Measurements from ENCODE around the gene ARPC5L.

The ARPC5L gene

GRCh38 chr9:124878021-124878420, 16.1 kb downstream of the ARPC5L start:
- Histone ChIP-seq H3K27ac (ENCODE audit: insufficient read depth, low read depth, low read length, poor library complexity, severe bottlenecking) (no peak overlapping the region), H3K36me3 (ENCODE audit: control insufficient read depth, insufficient read depth, low read length) (peaks cover 24% of the 10 kb centered on the region)
- 100% methylated on average over 1 of the region's 1 CpG; no CpG with 5 or more reads in 1 of the 2 experiments for WGBS, 2 experiments

DNA sequence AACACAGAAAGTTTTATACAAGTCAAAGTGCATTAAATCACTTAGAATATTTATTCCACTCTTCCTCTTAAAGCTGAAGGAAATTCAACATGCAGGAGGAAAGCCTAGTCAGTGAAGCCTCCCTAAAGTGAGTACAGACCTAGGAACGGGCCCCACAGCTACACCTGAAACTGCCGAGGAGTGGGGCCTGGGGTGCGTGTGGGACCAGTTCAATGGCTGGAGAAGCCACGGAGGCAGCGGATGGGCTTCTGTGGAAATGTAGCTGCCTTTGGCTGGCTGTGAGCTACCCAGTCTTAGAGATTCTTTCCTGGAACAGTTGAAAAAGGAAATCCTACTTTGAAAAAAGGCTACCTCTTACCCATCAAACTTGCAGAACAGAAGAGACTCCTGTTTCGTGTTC, 16.6 kb downstream of the ARPC5L start:
- peaks cover 23% of the 10 kb centered on the region for H3K36me3 ChIP-seq (ENCODE audit: control insufficient read depth, insufficient read depth, low read length)
- peaks cover 7% of the 10 kb centered on the region for H3K4me1 ChIP-seq (ENCODE audit: control insufficient read depth, insufficient read depth, low read length)
- no peak overlapping the region for H3K4me3 ChIP-seq (ENCODE audit: insufficient read depth, low read depth, low read length)
- H3K27ac ChIP-seq (ENCODE audit: insufficient read depth, low read depth, low read length, poor library complexity, severe bottlenecking) = peak overlapping the region; percentile 26
- no peaks in the 10 kb centered on the region for H3K9me3 ChIP-seq (ENCODE audit: control insufficient read depth, low read length)
- no peaks in the 10 kb centered on the region for H3K27me3 ChIP-seq (ENCODE audit: control insufficient read depth, insufficient read depth, low read length, poor library complexity, severe bottlenecking)
- 93 to 95% methylated on average over 6 of the region's 6 CpGs for WGBS, 2 experiments

More at GRCh38 chr9:124878021-124878420, 16.1 kb downstream of the ARPC5L start:
- no peaks in the 10 kb centered on the region for H3K27me3 ChIP-seq (ENCODE audit: control insufficient read depth, insufficient read depth, low read length, poor library complexity, severe bottlenecking)
- peaks cover 7% of the 10 kb centered on the region for H3K4me1 ChIP-seq (ENCODE audit: control insufficient read depth, insufficient read depth, low read length)
- H3K4me3 ChIP-seq (ENCODE audit: insufficient read depth, low read depth, low read length) = no peak overlapping the region
- H3K9me3 ChIP-seq (ENCODE audit: control insufficient read depth, low read length) = no peaks in the 10 kb centered on the region

GRCh38 chr9:124879226-124879625, 17.3 kb downstream of the ARPC5L start:
- H3K36me3 ChIP-seq (ENCODE audit: control insufficient read depth, insufficient read depth, low read length) = peaks cover 17% of the 10 kb centered on the region
- WGBS, 2 experiments = 88 to 92% methylated on average over 10 of the region's 10 CpGs

DNA sequence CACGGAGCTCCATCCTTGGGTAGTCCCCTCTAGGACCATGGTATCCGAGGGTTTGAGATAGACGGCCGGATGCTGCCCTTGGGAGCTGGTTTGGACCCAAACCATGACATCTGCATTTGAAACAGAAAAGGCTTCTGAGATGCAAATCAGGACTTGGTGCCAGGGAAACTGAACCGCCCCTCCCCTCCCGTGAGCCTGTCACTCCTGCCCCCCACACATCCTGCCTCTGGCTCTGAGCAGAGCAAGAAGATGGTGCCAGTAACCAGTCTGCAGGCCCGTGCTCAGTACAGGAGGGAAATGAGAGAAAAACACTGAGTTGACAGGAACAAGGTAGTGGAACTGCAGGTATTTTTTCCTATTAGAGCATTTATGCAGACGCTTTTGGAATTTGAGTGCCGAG, 18.6 kb downstream of the ARPC5L start:
- 31 to 35% methylated on average over 9 of the region's 9 CpGs for WGBS, 2 experiments
- Histone ChIP-seq H3K4me3 (ENCODE audit: insufficient read depth, low read depth, low read length) (no peak overlapping the region), H3K9me3 (ENCODE audit: control insufficient read depth, low read length) (no peaks in the 10 kb centered on the region), H3K36me3 (ENCODE audit: control insufficient read depth, insufficient read depth, low read length) (peaks cover 5% of the 10 kb centered on the region), H3K4me1 (ENCODE audit: control insufficient read depth, insufficient read depth, low read length) (peaks cover 13% of the 10 kb centered on the region), H3K27me3 (ENCODE audit: control insufficient read depth, insufficient read depth, low read length, poor library complexity, severe bottlenecking) (no peaks in the 10 kb centered on the region), H3K27ac (ENCODE audit: insufficient read depth, low read depth, low read length, poor library complexity, severe bottlenecking) (no peak overlapping the region)

More at GRCh38 chr9:124879226-124879625, 17.3 kb downstream of the ARPC5L start:
- Histone ChIP-seq H3K9me3 (ENCODE audit: control insufficient read depth, low read length) (no peaks in the 10 kb centered on the region), H3K27ac (ENCODE audit: insufficient read depth, low read depth, low read length, poor library complexity, severe bottlenecking) (no peak overlapping the region), H3K27me3 (ENCODE audit: control insufficient read depth, insufficient read depth, low read length, poor library complexity, severe bottlenecking) (no peaks in the 10 kb centered on the region), H3K4me3 (ENCODE audit: insufficient read depth, low read depth, low read length) (no peak overlapping the region), H3K4me1 (ENCODE audit: control insufficient read depth, insufficient read depth, low read length) (peaks cover 7% of the 10 kb centered on the region)

DNA sequence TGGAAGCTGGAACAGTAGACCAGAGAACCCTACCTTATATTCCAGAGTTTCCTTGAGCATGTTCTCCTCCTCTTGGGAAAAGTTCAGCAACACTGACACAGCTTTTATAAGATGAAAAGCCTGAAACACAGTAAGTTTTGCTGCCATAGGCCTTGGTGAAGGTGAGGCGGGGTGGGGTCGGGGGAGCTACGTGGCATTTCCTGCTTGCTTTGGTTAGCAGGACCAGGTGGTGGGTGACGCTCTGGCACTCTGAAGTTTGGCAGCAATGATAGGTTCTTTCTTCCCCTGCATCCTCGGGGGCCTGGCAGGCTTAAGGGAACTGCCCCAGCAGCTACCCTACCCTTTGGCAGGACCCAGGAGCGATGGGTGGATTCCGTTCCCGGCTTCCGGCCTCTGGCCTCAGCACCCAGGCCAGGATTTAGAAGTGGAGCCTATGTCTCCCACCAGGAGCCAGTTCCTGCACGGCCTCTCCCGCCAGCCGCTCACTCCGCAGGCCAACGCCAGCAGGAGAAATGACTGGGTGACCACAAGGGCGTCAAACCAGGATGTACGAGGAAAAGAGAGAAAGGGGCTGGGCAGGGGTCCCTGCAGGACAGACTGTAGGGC, 19.3 kb downstream of the ARPC5L start:
- WGBS, 2 experiments = 92% methylated on average over 16 of the region's 16 CpGs
- no peaks in the 10 kb centered on the region for H3K27me3 ChIP-seq (ENCODE audit: control insufficient read depth, insufficient read depth, low read length, poor library complexity, severe bottlenecking)
- H3K36me3 ChIP-seq (ENCODE audit: control insufficient read depth, insufficient read depth, low read length) = peaks cover 5% of the 10 kb centered on the region
- peaks cover 13% of the 10 kb centered on the region for H3K4me1 ChIP-seq (ENCODE audit: control insufficient read depth, insufficient read depth, low read length)
- H3K4me3 ChIP-seq (ENCODE audit: insufficient read depth, low read depth, low read length) = no peak overlapping the region
- H3K27ac ChIP-seq (ENCODE audit: insufficient read depth, low read depth, low read length, poor library complexity, severe bottlenecking) = no peak overlapping the region
- H3K9me3 ChIP-seq (ENCODE audit: control insufficient read depth, low read length) = no peaks in the 10 kb centered on the region

DNA sequence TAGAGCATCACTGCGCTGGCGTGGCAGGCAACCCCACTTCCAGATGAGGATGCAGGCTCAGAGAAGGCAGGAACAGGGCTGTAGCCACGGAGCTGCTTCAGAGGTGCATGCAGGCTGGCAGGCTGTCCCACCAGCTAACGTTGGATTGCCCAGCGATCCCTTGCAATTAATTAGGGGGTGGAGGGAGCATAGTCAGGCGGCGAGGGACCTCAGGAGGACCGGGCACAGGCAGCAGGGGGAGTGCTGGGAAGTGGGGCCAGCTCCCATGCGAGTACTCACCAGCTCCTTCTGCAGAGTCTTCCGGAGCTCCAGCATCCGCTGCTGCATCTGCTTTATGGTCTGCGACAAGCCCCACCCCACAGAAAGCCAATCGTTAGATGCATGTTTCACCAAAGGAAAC, 20.3 kb downstream of the ARPC5L start:
- H3K27ac ChIP-seq (ENCODE audit: insufficient read depth, low read depth, low read length, poor library complexity, severe bottlenecking) = no peak overlapping the region
- H3K4me3 ChIP-seq (ENCODE audit: insufficient read depth, low read depth, low read length) = no peak overlapping the region
- no peaks in the 10 kb centered on the region for H3K36me3 ChIP-seq (ENCODE audit: control insufficient read depth, insufficient read depth, low read length)
- no peaks in the 10 kb centered on the region for H3K9me3 ChIP-seq (ENCODE audit: control insufficient read depth, low read length)
- peaks cover 13% of the 10 kb centered on the region for H3K4me1 ChIP-seq (ENCODE audit: control insufficient read depth, insufficient read depth, low read length)
- 70 to 71% methylated on average over 13 of the region's 13 CpGs for WGBS, 2 experiments
- no peaks in the 10 kb centered on the region for H3K27me3 ChIP-seq (ENCODE audit: control insufficient read depth, insufficient read depth, low read length, poor library complexity, severe bottlenecking)

GRCh38 chr9:124884376-124884775, 22.4 kb downstream of the ARPC5L start:
- H3K4me1 ChIP-seq (ENCODE audit: control insufficient read depth, insufficient read depth, low read length) = peaks cover 13% of the 10 kb centered on the region
- H3K9me3 ChIP-seq (ENCODE audit: control insufficient read depth, low read length) = no peaks in the 10 kb centered on the region
- no peak overlapping the region for H3K4me3 ChIP-seq (ENCODE audit: insufficient read depth, low read depth, low read length)
- no peaks in the 10 kb centered on the region for H3K36me3 ChIP-seq (ENCODE audit: control insufficient read depth, insufficient read depth, low read length)
- no peaks in the 10 kb centered on the region for H3K27me3 ChIP-seq (ENCODE audit: control insufficient read depth, insufficient read depth, low read length, poor library complexity, severe bottlenecking)
- WGBS, 2 experiments = 34 to 35% methylated on average over 4 of the region's 4 CpGs
- peak overlapping the region; percentile 26 for H3K27ac ChIP-seq (ENCODE audit: insufficient read depth, low read depth, low read length, poor library complexity, severe bottlenecking)

GRCh38 chr9:124885551-124885950, 23.6 kb downstream of the ARPC5L start:
- Histone ChIP-seq H3K27me3 (ENCODE audit: control insufficient read depth, insufficient read depth, low read length, poor library complexity, severe bottlenecking) (no peaks in the 10 kb centered on the region), H3K27ac (ENCODE audit: insufficient read depth, low read depth, low read length, poor library complexity, severe bottlenecking) (no peak overlapping the region), H3K36me3 (ENCODE audit: control insufficient read depth, insufficient read depth, low read length) (no peaks in the 10 kb centered on the region), H3K4me3 (ENCODE audit: insufficient read depth, low read depth, low read length) (no peak overlapping the region), H3K4me1 (ENCODE audit: control insufficient read depth, insufficient read depth, low read length) (peaks cover 6% of the 10 kb centered on the region), H3K9me3 (ENCODE audit: control insufficient read depth, low read length) (no peaks in the 10 kb centered on the region)
- WGBS, 2 experiments = 94 to 96% methylated on average over 4 of the region's 4 CpGs

DNA sequence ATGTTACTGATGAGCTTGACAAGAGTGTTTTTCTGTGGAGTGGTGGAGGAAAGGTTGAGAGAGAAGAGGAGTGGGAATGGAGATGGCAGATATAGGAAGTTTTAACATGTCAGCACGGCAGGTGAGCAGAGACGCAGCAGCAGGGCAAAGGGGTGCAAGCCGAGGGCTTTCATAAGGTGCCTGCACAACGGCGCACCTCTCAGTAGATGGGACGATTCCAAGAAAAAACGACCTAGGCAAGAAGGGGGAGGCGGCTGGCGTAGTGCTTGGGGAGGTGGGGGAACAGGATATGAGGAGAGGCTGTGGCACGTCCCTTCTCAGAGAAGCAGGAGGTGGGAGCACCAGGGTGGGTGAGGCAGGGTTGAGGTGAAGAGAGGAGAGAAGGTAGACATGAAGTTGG, 24.5 kb downstream of the ARPC5L start:
- Histone ChIP-seq H3K4me1 (ENCODE audit: control insufficient read depth, insufficient read depth, low read length) (peaks cover 6% of the 10 kb centered on the region), H3K4me3 (ENCODE audit: insufficient read depth, low read depth, low read length) (no peak overlapping the region), H3K27me3 (ENCODE audit: control insufficient read depth, insufficient read depth, low read length, poor library complexity, severe bottlenecking) (no peaks in the 10 kb centered on the region), H3K36me3 (ENCODE audit: control insufficient read depth, insufficient read depth, low read length) (no peaks in the 10 kb centered on the region), H3K9me3 (ENCODE audit: control insufficient read depth, low read length) (no peaks in the 10 kb centered on the region), H3K27ac (ENCODE audit: insufficient read depth, low read depth, low read length, poor library complexity, severe bottlenecking) (peak overlapping the region; percentile 16)
- 88 to 89% methylated on average over 10 of the region's 10 CpGs for WGBS, 2 experiments

DNA sequence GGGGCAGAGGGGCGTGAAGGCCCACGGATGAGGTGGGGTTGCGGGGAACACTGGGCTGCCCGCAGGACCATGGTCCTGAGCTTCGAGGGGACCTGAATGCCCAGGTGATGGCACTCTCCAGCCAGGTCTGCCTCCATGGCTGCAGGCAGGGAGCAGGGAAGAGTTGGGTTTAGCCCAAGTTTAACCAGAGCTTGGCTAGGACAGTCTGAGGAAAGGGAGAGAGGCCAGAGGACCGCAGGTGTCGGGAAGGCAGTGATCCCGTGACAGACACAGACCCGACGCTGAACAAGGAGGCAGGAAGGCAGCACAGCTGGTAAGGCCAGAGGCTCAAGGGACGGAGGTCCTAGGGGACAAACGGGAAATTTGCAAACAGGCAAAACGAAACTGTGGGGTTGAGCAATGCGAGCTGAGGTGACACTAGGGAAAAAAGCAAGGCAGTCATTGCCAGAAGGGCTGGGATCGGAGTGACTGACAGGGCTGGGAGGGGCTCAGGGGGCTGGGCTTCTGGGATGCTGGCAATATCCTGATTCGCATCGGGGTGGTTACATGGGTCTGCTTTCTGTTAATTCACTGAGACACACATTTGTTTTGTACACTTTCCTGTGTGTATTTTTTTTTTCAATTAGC, 25.0 kb downstream of the ARPC5L start:
- H3K27me3 ChIP-seq (ENCODE audit: control insufficient read depth, insufficient read depth, low read length, poor library complexity, severe bottlenecking) = no peaks in the 10 kb centered on the region
- H3K4me3 ChIP-seq (ENCODE audit: insufficient read depth, low read depth, low read length) = no peak overlapping the region
- H3K9me3 ChIP-seq (ENCODE audit: control insufficient read depth, low read length) = no peaks in the 10 kb centered on the region
- H3K4me1 ChIP-seq (ENCODE audit: control insufficient read depth, insufficient read depth, low read length) = peaks cover 6% of the 10 kb centered on the region
- no peak overlapping the region for H3K27ac ChIP-seq (ENCODE audit: insufficient read depth, low read depth, low read length, poor library complexity, severe bottlenecking)
- WGBS, 2 experiments = 91 to 92% methylated on average over 17 of the region's 17 CpGs
- H3K36me3 ChIP-seq (ENCODE audit: control insufficient read depth, insufficient read depth, low read length) = no peaks in the 10 kb centered on the region

All from ectodermal cell (in vitro differentiated cells).